HG03025 (cell line): ENCODE results near the gene ARHGAP12.
A peak's percentile ranks its signal among the peaks of the same experiment; 100 is the strongest.
"Not testable (repeated sequence)": the region's sequence is repeated elsewhere in the genome, so short reads cannot be mapped to it uniquely, and the experiment has no call there.

ENCODE experiments used
- ATAC-seq: cut with Tn5 transposase; IDR thresholded peaks from one replicate; pipeline ENCODE4 v1.9.1; 2021; ENCODE audit warnings: mild to moderate bottlenecking, moderate library complexity; ENCODE audit not compliant: unreplicated experiment, low FRiP score

Gene ARHGAP12, protein sequence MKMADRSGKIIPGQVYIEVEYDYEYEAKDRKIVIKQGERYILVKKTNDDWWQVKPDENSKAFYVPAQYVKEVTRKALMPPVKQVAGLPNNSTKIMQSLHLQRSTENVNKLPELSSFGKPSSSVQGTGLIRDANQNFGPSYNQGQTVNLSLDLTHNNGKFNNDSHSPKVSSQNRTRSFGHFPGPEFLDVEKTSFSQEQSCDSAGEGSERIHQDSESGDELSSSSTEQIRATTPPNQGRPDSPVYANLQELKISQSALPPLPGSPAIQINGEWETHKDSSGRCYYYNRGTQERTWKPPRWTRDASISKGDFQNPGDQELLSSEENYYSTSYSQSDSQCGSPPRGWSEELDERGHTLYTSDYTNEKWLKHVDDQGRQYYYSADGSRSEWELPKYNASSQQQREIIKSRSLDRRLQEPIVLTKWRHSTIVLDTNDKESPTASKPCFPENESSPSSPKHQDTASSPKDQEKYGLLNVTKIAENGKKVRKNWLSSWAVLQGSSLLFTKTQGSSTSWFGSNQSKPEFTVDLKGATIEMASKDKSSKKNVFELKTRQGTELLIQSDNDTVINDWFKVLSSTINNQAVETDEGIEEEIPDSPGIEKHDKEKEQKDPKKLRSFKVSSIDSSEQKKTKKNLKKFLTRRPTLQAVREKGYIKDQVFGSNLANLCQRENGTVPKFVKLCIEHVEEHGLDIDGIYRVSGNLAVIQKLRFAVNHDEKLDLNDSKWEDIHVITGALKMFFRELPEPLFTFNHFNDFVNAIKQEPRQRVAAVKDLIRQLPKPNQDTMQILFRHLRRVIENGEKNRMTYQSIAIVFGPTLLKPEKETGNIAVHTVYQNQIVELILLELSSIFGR

DNA sequence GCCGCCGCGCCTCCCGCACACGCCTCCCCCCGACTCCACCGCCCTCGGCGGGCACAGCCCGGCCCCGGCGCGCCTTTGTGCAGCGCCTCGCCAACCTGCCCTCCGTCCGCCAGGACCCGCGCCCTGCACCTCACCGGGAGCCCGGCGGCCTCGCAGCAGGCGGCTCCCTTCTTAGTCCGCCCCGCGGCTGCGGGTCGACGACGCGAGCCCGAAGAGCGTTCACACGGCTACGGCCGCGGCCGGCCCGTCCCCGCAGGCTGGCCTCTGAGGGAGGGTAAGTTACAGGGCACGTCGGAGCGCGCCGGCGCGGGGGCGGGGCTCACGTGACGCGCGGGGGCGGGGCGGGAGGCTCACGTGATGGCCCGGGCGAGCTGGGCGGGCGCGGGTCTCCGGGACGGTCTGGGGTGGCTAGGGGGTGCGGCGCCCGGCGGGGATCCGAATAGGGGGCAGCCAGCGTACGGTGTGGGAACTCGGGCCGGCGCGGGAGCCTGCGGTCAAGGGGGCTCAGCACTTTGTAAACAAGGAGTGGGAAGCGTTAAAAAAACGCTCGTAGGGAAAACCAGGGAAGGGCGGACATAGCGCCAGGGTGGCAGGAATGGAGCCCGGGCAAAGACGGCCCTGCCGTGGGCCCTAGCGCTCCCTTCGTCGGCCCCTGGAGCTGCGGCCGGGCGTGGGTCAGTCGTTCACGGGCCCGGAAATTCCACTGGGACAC, at the start of gene ARHGAP12:
TSS of gene ARHGAP12 (minus strand) at position 283 of the 712 bp plus-strand sequence. CDS start 19,976 bp downstream, outside the sequence.
- ATAC-seq = peak; percentile 70

DNA sequence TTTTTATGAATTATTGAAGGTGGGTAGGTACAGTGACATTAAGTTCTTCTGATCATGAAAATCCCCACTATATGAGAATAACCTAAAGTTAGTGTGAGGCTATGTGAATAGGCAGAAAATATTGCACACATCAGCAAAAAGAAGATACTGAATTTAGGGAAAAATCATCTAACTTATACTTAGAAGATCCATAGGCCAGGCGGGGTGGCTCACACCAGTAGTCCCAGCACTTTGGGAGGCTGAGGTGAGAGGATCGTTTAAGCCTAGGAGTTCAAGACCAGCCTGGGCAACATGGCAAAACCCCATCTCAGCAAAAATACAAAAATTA, 49.5 kb upstream of the ARHGAP12 start:
- no peak for ATAC-seq

DNA sequence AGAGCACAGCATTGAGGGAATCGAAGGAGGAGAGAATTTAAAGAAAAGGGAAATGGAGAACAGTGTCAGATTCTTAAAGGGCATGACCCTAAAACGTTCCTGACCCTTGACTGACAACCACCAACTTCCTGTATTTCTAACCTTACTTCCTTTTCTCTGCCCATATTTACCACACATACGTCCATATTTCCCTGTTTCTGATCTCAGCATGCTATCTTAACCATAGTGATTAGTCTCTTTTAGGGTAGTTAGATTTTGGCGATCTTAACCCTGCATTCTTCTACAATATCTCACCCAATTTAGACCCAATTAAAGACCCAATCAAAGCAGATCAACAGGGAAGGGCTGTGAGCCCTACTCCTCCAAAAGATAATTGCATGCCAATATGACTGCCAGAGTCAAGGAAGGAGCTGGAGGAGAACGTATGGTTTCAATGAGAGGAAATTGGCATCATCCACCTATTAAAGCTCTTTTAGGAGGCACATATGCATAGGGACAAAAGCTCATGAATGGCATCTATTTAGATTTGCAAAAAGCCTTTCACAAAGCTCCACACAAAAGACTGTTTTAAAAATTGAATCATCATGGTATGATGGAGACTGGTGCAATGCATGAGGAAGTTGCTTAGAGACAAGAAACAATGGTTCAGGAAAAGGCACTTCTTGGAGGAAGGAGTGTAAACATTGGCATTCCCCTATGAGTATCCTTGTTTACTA, 49.0 kb upstream of the ARHGAP12 start:
- ATAC-seq = no peak

DNA sequence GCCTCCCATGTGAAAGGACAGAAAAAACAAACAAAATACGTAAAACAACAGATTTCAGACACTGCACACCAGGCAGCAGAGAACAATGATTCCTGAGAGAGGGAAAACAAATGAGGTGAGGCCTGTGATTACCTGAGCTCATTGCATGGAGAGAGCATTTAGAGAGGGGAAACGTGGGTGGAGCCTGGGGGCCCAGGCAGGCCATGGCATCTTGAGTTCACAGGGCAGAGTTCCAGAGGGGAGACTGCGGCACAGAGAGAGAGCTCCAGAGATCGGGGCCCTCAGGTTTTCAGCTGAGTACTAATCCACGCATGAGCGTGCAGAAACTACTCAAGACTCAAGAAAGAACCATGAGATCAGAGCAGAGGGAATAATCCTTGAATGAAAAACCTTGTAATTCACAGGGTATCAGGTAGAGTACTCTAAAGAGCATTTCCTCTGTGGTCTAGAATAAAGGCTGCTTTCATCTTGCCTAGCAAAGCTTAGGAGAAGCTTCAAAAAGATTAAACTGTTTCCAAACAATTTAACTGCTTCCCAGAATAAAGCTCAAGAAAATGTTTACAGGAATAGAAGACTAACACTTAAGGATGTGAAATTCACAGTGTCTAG, 46.6 kb upstream of the ARHGAP12 start:
- no peak for ATAC-seq

DNA sequence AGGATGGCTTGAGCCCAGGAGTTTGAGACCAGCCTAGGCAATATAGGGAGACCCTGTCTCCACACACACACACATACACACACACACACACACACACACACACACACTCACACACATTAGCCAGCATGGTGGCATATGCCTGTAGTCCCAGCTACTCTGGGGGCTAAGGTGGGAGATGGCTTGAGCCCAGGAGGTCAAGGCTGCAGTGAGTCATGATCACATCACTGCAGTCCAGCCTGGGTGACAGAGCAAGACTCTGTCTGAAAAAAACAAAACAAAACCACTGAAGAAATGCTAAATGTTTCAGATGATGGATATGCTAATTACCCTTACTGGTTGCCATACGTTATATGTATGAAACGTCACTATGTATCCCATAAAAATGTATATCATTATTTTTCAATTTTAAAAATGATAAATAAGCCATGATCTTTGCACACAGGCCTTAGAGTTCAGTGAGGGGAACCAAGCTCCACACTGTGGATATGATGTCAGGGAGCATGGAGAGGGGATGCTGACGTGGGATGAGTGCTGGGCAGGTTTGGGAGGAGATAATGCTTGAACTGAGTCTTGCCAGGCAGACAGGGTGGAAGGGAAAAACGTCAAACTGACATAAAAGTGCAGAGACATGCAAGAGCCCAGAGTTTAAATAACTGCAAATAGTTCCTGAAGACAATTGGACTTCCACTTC, 45.9 kb upstream of the ARHGAP12 start:
- ATAC-seq = no peak

DNA sequence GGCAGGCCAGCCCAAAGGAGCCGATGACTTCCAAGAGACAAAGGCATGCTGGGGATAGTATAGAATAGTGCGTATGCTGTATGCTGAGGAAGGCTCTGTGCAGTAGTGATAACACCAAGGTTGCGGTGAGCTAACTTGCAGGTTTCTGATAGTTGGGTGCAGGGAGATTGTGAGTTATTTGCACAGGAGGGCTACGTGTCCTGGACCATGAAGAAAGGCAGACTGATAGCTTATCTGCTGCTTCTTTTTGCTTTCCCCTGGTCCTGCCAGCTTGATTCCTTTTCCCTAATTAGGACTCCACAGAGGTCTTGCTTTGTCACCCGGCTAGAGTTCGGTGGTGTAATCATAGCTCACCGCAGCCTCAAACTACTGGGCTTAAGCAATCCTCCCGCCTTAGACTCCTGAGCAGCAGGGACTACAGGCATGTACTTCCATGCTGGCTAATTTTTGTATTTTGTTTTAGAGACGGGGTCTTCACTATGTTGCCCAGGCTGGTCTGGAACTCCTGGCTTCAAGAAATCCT, 43.9 kb upstream of the ARHGAP12 start:
- no peak for ATAC-seq

DNA sequence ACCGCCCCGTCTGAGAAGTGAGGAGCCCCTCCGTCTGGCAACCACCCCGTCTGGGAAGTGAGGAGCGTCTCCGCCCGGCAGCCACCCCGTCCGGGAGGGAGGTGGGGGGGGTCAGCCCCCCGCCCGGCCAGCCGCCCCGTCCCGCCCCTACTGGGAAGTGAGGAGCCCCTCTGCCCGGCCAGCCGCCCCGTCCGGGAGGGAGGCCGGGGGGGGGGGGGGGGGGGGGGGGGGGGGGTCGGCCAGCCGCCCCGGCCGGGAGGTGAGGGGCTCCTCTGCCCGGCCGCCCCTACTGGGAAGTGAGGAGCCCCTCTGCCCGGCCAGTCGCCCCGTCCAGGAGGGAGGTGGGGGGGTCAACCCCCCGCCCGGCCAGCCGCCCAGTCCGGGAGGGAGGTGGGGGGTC, 41.2 kb upstream of the ARHGAP12 start:
- ATAC-seq = not testable (repeated sequence)

DNA sequence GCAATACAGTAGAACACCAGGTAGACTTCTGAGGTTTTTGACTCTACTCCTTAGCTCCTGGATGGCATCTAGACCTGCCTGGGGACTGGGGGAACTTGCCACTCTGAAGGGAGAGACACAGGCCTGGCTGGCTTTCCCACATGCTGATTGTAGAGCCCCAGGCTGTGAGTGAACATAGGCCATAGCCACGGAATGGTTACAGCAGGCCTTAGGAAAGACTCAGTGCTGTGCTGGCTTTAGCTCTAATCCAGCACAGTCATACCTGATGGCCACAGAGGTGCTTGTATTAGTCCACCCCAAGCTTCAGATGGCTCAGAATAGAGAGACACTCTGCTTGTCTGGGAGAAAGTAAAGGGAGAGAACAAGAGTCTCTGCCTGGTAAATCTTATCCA, 35.0 kb upstream of the ARHGAP12 start:
- no peak for ATAC-seq

DNA sequence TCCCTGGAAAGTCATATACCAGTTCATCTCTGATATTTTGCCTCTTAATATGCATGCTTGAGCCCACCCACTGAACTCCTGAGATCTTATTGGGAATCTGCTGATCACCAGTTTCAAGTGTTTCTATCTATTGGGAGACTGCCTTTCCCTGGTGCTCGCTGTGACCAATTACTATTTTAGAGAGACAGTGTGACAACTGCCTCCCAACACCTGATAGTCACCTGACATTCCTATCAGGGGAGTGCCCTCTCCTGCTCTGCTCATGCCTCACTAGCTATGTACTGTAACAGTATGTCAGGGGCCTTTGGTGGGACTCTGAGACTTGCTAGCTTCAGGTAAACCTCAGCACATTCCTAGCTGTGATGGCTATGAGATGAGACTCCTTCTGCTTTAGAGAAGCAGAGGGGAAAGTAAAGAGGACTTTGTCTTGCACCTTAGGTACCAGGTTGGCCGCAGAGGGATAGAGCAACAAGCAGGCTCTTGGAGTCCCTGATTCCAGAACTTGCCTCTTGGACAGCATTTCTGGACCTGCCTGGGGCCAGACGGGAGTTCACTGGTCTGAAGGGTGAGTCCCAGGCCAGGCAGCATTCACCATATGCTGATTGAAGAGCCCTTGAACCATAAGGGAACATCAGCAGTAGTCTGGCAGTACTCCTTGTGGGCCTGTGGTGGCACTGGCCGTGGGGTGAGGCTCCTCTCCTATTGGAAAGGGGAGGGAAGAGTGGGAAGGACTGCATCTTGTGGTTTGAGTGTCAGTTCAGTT, 34.4 kb upstream of the ARHGAP12 start:
- no peak for ATAC-seq

DNA sequence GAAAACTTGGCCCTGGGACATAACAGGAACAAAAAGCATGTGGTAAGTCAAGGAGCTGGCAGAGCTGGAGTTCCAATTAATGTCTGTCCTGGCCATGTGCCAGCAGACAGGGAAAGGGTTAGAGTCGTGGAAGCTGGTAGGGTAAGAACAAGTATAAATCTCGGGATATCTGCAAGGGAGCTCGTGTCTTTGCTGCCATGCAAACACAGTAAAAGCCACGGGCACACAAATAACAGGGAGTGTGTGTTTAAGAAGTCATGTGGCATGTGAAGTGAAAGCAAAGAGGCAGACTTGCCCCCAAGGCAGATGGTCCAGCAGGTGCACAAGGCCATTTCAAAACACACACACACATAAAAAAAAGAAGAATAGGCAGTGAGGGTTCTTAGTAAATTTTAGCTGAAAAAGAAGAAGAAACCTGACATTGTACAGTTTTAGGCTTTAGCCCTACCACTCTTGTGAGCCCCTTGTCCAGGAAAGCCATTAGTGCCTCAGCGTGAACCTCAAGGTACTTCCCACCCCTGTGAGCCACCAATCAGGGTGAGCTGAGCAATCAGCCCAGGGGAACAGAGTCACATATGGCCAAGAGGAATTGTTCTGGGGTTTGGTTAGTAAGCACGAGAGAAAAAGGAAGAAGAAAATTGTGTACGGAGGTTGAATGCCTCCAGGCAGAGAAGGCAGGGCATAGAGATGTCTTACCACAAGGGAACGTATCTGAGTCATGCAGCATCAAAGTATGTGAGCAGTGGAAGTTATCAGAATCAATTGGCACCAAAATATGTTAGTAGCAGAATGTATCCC, 32.8 kb upstream of the ARHGAP12 start:
- ATAC-seq = no peak

DNA sequence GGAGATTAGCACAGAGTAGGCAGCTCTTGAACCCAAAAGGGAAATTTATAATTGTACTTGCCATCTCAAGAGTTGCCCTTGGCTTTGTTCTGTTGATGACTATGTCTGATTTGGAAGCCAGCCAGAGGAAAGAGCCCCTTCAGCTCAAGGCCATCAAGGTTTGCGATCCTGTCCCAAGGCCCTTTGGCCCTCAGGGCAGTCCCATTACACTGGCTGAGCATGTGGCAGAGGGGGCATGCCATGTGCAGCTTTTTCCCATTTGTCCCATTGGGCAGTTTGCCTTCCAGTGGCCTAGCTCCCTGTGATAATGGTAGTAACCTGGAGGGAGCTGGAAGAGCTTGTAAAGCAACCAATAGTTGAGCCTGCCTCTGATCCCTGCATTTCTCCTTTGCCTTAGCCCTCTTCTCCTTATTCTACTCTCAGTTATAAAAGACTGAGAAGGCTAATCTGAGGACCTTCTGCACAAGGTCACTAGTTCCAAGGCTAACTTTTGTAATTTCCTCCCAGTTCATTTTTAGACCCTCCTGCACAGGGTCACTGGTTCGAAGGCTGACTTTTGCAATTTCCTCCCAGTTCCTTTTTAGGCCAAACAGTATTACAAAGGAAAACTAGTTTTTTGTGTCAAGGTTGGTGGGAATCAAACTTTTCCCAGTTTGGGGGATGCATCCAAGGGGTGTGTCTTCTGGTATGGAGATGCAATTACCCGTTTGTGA, 31.0 kb upstream of the ARHGAP12 start:
- no peak for ATAC-seq

DNA sequence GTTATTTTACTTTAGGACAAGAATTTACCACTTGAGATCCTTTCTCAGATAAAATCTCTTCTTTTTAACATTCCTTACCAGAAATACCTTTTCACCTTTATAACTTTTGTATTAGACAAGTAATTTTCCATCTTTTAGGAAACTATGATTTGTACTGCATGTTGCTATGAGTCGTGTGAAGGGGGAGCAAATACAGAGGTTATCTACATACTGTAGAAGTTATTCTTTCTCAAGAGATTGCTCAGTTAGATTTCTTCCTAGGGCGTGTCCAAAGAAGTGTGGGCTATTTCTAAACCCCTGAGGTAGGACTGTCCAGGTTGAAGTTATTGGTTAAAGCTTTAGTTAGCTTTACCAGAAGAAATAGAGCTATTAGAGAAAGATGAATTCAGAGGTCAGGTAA, 30.2 kb upstream of the ARHGAP12 start:
- no peak for ATAC-seq

DNA sequence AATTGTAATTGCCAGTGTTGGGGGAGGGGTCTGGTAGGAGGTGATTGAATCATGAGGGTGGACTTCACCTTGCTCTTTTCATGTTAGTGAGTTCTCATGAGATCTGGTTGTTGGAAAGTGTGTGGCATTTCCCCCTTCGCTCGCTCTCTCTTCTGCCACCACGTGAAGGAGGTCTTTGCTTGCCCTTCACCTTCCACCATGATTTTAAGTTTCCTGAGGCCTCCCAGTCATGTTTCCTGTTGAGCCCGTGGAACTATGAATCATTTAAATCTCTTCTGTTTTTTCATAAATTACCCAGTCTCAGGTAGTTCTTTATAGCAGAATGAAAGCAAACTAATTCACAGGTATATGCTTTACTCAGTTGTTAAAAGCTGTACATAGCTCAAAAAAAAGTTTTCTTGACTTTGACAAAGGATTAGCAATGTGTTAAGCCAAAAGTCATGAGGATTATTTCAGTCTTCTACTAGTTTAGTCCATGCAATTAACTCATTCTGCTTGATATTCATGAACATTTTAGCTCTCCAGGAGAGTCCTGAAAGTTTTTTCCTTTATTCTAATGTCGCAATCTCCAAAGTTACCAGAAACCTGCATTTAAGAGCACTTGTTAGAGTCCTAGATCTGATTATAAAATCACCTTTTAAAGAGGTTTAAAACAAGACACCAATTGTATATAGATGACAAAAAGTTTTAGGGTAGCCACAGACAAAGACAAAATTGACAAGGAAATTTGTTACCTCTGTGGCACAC, 27.7 kb upstream of the ARHGAP12 start:
- no peak for ATAC-seq

DNA sequence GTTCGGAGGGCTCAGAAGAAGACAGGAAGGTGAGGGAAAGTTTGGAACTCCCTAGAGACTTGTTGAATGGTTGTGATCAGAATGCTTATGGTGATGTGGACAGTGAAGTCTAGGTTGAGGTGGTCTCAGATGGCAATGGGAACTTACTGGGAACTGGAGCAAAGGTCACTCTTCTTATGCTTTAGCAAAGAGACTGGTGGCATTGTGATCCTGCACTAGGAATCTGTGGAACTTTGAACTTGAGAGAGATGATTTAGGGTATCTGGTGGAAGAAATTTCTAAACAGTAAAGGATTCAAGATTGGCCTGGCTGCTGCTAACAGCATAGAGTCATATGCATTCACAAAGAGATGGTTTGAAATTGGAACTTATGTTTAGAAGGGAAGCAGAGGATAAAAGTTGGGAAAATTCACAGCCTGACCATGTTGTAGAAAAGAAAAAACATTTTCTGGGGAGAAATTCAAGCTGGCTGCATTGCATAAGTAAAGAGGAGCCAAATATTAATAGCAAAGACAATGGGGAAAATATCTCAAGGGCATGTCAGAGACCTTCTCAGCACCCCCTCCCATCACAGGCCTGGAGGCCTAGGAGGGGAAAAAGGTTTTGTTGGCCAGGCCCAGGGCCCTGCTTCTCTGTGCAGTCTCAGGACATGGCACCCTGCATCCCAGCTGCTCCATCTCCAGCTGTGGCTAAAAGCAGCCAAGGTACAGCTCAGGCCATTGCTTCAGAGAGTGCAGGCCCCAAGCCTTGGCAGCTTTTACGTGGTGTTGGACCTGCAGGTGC, 26.0 kb upstream of the ARHGAP12 start:
- ATAC-seq = no peak

DNA sequence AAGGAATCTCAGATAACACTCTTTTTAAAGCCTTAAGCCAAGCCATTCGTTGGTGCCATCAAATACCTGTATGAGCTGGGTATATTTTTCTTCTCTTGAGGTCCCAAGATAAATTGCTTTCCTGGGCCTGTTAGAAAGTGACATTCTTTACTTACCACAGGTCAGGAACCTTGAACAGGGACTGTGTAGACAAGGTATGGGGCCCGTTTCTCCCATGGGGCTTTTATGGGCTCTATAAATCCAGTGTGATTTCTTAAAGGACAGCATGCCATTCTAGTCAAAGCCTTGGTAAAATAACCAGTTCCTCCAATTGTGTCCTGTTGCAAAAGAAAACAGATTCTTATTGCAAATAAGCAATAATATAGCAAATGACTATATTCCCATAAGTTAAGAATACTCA, 24.8 kb upstream of the ARHGAP12 start:
- ATAC-seq = no peak

DNA sequence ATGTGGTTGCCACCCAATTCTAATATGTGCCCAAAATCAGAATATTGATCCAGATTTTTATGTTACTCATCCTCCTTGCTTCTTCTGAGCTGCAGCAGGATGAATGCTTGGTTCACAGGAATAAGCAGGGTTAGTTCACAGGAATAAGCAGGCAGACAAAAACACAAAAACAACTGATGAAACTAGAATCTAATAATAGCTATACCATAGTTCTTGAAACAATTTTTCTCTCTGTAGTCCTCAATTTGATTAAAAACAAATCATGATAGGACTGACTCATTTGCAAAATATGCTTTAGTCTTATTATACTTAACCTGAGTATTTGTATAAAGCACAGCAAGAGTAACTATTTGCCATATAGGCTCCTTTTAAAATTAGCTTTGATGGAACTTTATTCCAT, 24.4 kb upstream of the ARHGAP12 start:
- ATAC-seq = no peak
